Type B pancreatic cell (in vitro differentiated cells): ENCODE measurements around the gene PLB1. TPM values are rescaled to one million over a fixed set of nuclear protein-coding genes. Genes with fewer than 3 reads are reported as not detected.

ENCODE experiments used
- DNase-seq: peaks from one replicate; pipeline ENCODE4 v3.0.0; 2021; ENCODE audit warnings: mixed read lengths; ENCODE audit not compliant: unreplicated experiment; ENCODE audit errors: extremely low spot score
- H3K27ac Mint-ChIP-seq: 2 replicates; pipeline ENCODE4 v1.8.0; 2021; ENCODE audit warnings: mild to moderate bottlenecking, mixed read lengths
- H3K27me3 Mint-ChIP-seq: 2 replicates; pipeline ENCODE4 v1.8.0; 2021; ENCODE audit warnings: mixed read lengths
- H3K36me3 Mint-ChIP-seq: 2 replicates; pipeline ENCODE4 v1.8.0; 2021; ENCODE audit warnings: mixed read lengths
- H3K4me1 Mint-ChIP-seq: one replicate; pipeline ENCODE4 v1.8.0; 2021; ENCODE audit warnings: mixed read lengths; ENCODE audit not compliant: unreplicated experiment
- H3K4me3 Mint-ChIP-seq: 2 replicates; pipeline ENCODE4 v1.8.0; 2021; ENCODE audit warnings: mild to moderate bottlenecking, mixed read lengths
- H3K9me3 Mint-ChIP-seq: 2 replicates; pipeline ENCODE4 v1.8.0; 2021; ENCODE audit warnings: mixed read lengths
- total RNA-seq: library from RNA; stranded (reverse); gene quantifications from 2 replicates; pipeline ENCODE4 v1.2.1, GENCODE V29; 2021; ENCODE audit warnings: low replicate concordance
- TF ChIP-seq, protein P1 (sequence below): fragments of 200-600 bp; sonication (generic); conservative IDR thresholded peaks from 2 replicates; pipeline ENCODE4 v1.5.0; 2021; ENCODE audit warnings: antibody characterized with exemption, mild to moderate bottlenecking

PLB1 gene
- total RNA-seq, 1 donor from 2014 or later = 1.9 TPM

DNA sequence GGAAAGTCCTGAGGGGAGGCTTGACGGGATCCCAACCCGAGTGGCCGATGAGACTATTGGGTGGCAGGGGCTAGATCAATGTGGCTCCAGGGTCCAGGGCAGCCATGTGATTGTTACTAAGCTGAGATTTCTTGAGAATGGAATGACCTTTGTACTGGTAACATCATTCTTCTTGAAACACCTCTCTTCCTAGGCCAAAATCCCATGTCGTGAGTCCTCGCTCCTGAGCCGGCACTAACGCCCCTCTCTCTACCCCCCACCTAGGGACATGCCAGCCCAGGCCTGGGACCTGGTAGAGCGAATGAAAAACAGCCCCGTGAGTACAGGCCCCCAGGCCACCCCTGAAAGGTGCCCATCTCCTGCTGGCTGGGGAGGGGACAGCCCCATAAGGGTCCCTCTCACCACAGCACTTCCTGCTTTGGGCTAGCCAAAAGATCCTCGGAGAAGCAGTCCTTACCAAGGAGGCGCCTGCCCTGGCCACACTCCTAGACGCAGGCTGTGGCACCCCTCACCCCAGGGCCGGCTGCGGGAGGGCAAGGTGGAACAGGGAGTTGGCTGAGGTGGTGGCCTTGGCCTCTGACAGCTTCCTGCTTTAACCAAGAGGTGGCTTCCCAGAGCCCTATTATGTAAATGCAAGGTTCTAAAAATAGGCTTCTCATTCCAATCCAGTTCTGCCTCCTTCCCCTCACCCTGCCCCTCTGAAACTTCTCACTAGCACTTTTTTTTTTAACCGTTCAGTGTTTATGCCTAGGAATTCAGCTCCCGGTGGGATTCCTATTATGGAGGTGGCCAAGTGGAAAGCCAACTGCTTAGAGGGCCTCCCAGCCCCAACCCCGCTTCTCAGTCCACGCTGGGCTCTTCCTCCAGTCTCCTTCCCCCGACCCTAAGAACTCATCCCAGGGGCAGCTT, 129.2 kb downstream of the PLB1 start:
- Mint-ChIP-seq H3K4me3 (no peak overlapping the region), H3K9me3 (no peaks in the 10 kb centered on the region), H3K27ac (peak overlapping the region; percentile 8), H3K36me3 (no peaks in the 10 kb centered on the region), H3K4me1 (peaks cover 28% of the 10 kb centered on the region), H3K27me3 (no peaks in the 10 kb centered on the region)
- DNase-seq = no peak
- TF ChIP-seq, protein P1, sequence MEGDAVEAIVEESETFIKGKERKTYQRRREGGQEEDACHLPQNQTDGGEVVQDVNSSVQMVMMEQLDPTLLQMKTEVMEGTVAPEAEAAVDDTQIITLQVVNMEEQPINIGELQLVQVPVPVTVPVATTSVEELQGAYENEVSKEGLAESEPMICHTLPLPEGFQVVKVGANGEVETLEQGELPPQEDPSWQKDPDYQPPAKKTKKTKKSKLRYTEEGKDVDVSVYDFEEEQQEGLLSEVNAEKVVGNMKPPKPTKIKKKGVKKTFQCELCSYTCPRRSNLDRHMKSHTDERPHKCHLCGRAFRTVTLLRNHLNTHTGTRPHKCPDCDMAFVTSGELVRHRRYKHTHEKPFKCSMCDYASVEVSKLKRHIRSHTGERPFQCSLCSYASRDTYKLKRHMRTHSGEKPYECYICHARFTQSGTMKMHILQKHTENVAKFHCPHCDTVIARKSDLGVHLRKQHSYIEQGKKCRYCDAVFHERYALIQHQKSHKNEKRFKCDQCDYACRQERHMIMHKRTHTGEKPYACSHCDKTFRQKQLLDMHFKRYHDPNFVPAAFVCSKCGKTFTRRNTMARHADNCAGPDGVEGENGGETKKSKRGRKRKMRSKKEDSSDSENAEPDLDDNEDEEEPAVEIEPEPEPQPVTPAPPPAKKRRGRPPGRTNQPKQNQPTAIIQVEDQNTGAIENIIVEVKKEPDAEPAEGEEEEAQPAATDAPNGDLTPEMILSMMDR = no peak

DNA sequence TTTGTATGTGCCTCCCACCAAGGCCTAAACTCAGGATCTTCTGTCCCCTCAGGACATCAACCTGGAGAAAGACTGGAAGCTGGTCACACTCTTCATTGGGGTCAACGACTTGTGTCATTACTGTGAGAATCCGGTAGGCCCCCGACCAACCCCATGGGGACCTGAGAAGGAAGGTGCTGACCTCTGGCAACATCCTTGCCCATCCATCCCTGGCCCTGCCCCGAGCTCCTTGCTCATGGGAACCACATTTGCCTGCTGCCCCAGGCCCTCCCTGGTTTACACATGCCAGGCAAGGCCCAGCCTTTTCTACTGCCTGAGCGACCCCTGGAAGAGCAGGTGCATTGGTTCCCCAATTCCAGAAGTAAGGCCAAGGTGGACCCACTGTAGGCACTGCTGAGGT, 130.5 kb downstream of the PLB1 start:
- H3K9me3 Mint-ChIP-seq = no peaks in the 10 kb centered on the region
- H3K4me3 Mint-ChIP-seq = no peak overlapping the region
- no peak for DNase-seq
- TF ChIP-seq, protein P1 = no peak
- peaks cover 23% of the 10 kb centered on the region for H3K4me1 Mint-ChIP-seq
- no peak overlapping the region for H3K27ac Mint-ChIP-seq
- H3K36me3 Mint-ChIP-seq = no peaks in the 10 kb centered on the region
- H3K27me3 Mint-ChIP-seq = no peaks in the 10 kb centered on the region

DNA sequence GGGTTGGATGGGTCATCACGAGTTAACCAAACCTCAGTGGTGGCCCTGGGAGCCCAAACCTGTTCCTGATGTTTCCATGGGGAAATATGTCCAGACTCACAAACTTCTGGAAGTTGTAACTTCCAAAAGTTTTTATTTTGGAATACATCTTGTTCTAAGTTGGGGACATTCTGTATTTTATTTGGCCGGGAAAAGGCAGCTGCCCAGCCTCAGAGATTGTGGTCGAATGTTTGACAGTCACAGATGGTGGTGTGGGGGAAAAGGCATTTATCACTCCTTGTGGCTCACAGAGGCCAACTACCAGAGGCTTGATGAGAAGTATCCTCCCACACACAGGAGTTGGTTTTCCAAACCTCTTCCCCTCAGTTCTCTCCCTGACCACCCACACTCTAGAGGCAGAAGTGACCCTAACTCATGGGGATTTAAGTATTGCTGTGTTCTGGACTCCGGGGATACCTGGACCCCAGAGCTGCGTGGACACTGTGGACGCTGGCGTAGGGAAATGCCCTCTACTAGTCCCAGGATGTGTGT, 131.1 kb downstream of the PLB1 start:
- H3K4me3 Mint-ChIP-seq = no peak overlapping the region

DNA sequence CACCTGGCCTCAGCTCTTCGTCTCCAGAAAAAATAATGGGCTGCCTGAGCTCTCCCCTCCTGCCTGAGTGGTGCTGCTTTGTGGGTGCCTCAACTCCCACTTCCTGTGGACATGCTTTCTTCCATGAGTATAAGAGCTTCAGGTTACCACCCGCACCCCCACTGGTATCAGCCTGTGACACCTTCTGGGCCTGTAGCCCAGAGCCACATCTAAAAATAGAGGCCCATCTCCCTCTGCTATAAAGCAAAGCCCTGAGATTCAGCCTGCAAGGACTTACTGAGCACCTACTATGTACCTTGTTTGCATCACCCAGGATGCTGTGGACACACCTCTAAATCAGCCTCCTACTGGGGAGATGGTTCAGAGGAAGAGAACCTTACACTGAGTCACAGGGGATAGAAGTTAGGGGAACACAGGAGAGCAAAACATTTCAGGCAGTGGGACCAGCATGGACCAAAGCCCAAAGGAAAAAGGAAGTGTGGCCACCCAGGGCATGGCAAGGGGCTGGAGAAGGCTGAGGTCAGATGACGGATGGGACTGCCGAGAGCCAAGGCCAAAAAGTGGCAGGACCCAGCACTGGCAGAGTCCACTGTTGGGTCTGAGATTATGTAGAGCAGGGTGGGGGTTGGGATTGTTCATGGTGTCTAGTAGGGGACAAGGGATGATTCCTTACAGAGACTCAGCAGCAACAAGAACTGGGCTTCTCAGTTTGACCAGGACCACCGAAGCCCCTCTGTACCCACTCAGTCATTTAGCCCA, 132.0 kb downstream of the PLB1 start:
- TF ChIP-seq, protein P1 = no peak
- DNase-seq = no peak
- Mint-ChIP-seq H3K27me3 (no peaks in the 10 kb centered on the region), H3K4me1 (peaks cover 16% of the 10 kb centered on the region), H3K9me3 (no peaks in the 10 kb centered on the region), H3K36me3 (no peaks in the 10 kb centered on the region), H3K4me3 (no peak overlapping the region), H3K27ac (no peak overlapping the region)

More for the DNA sequence above, 131.1 kb downstream of the PLB1 start:
- H3K36me3 Mint-ChIP-seq = no peaks in the 10 kb centered on the region
- no peak for DNase-seq
- TF ChIP-seq, protein P1 = no peak
- H3K9me3 Mint-ChIP-seq = no peaks in the 10 kb centered on the region
- H3K4me1 Mint-ChIP-seq = peaks cover 18% of the 10 kb centered on the region
- H3K27ac Mint-ChIP-seq = no peak overlapping the region
- H3K27me3 Mint-ChIP-seq = no peaks in the 10 kb centered on the region

DNA sequence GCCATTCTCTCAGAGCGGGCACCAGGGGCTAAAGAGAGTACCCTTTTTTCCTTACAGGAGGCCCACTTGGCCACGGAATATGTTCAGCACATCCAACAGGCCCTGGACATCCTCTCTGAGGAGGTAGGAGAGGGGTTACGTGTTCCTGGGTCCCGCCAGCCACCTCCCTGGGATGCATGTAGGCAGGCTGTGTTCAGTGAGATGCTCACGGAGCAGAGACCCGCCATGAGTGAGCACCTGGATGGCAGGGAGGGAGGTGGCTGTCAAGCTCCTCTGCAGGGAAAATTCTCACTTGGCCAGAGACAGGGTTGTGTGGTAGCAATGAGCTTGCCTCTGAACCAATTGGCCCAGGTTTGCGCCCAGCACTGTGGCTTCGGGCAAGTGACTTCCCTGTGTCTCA, 132.6 kb downstream of the PLB1 start:
- H3K4me3 Mint-ChIP-seq = no peak overlapping the region
- TF ChIP-seq, protein P1 = no peak
- no peaks in the 10 kb centered on the region for H3K27me3 Mint-ChIP-seq
- H3K9me3 Mint-ChIP-seq = no peaks in the 10 kb centered on the region
- H3K27ac Mint-ChIP-seq = no peak overlapping the region
- H3K4me1 Mint-ChIP-seq = peaks cover 21% of the 10 kb centered on the region
- no peaks in the 10 kb centered on the region for H3K36me3 Mint-ChIP-seq
- no peak for DNase-seq
